Nephron progenitor cell (in vitro differentiated cells): ENCODE data around the gene CDC20.
A peak's percentile ranks its signal among the peaks of the same experiment; 100 is the strongest.

Source experiments
- DNase-seq: peaks from one replicate; pipeline ENCODE4 v3.0.0; 2021
- H3K27ac Mint-ChIP-seq: 2 replicates; pipeline ENCODE4 v1.8.0; 2021; ENCODE audit warnings: mild to moderate bottlenecking, moderate library complexity, mixed read lengths
- H3K27me3 Mint-ChIP-seq: 2 replicates; pipeline ENCODE4 v1.8.0; 2021; ENCODE audit warnings: mild to moderate bottlenecking, low read depth, mixed read lengths; ENCODE audit not compliant: poor library complexity
- H3K36me3 Mint-ChIP-seq: 2 replicates; pipeline ENCODE4 v1.8.0; 2021; ENCODE audit warnings: low read depth, mixed read lengths
- H3K4me1 Mint-ChIP-seq: 2 replicates; pipeline ENCODE4 v1.8.0; 2021; ENCODE audit warnings: mixed read lengths
- H3K4me3 Mint-ChIP-seq: 2 replicates; pipeline ENCODE4 v1.8.0; 2021; ENCODE audit warnings: mild to moderate bottlenecking, moderate library complexity, mixed read lengths
- H3K9me3 Mint-ChIP-seq: 2 replicates; pipeline ENCODE4 v1.8.0; 2021; ENCODE audit warnings: mild to moderate bottlenecking, moderate library complexity, mixed read lengths
- CTCF ChIP-seq: fragments of 200-600 bp; sonication (generic); IDR thresholded peaks from 2 replicates; pipeline ENCODE4 v1.5.0; 2021; ENCODE audit warnings: antibody characterized with exemption

The CDC20 gene

GRCh38 chr1:43402089-43402865, 43.5 kb downstream of the CDC20 start:
- Mint-ChIP-seq H3K4me1 (peaks cover 11% of the 10 kb centered on the region), H3K27ac (peak overlapping the region; percentile 13), H3K27me3 (no peaks in the 10 kb centered on the region), H3K9me3 (no peaks in the 10 kb centered on the region), H3K36me3 (peaks cover 43% of the 10 kb centered on the region), H3K4me3 (no peak overlapping the region)
- no peak for DNase-seq
- TF ChIP-seq CTCF = no peak

GRCh38 chr1:43404353-43404752, 45.6 kb downstream of the CDC20 start:
- H3K36me3 Mint-ChIP-seq = peaks cover 39% of the 10 kb centered on the region
- H3K27me3 Mint-ChIP-seq = no peaks in the 10 kb centered on the region
- H3K9me3 Mint-ChIP-seq = no peaks in the 10 kb centered on the region
- peaks cover 11% of the 10 kb centered on the region for H3K4me1 Mint-ChIP-seq
- no peak overlapping the region for H3K4me3 Mint-ChIP-seq
- TF ChIP-seq CTCF = no peak
- H3K27ac Mint-ChIP-seq = no peak overlapping the region
- no peak for DNase-seq

- no peak for TF ChIP-seq CTCF
- Mint-ChIP-seq H3K4me3 (no peak overlapping the region), H3K4me1 (peaks cover 11% of the 10 kb centered on the region), H3K27ac (no peak overlapping the region), H3K27me3 (no peaks in the 10 kb centered on the region), H3K9me3 (no peaks in the 10 kb centered on the region), H3K36me3 (peaks cover 47% of the 10 kb centered on the region)
- DNase-seq = no peak
Observed at GRCh38 chr1:43405219-43405875, 46.6 kb downstream of the CDC20 start.

- H3K4me3 Mint-ChIP-seq = no peak overlapping the region
- H3K4me1 Mint-ChIP-seq = peaks cover 11% of the 10 kb centered on the region
- no peak overlapping the region for H3K27ac Mint-ChIP-seq
- peaks cover 51% of the 10 kb centered on the region for H3K36me3 Mint-ChIP-seq
- no peaks in the 10 kb centered on the region for H3K9me3 Mint-ChIP-seq
- no peak for DNase-seq
- no peak for TF ChIP-seq CTCF
- H3K27me3 Mint-ChIP-seq = no peaks in the 10 kb centered on the region
Observed at GRCh38 chr1:43405876-43406234, 47.1 kb downstream of the CDC20 start.

GRCh38 chr1:43410571-43410970, 51.8 kb downstream of the CDC20 start:
- H3K36me3 Mint-ChIP-seq = peaks cover 54% of the 10 kb centered on the region
- no peak overlapping the region for H3K27ac Mint-ChIP-seq
- no peak for DNase-seq
- no peak for TF ChIP-seq CTCF
- H3K4me1 Mint-ChIP-seq = no peaks in the 10 kb centered on the region
- no peaks in the 10 kb centered on the region for H3K27me3 Mint-ChIP-seq
- H3K4me3 Mint-ChIP-seq = no peak overlapping the region
- no peaks in the 10 kb centered on the region for H3K9me3 Mint-ChIP-seq
